ENCODE measurements around the gene MARF1.

The MARF1 gene

DNA sequence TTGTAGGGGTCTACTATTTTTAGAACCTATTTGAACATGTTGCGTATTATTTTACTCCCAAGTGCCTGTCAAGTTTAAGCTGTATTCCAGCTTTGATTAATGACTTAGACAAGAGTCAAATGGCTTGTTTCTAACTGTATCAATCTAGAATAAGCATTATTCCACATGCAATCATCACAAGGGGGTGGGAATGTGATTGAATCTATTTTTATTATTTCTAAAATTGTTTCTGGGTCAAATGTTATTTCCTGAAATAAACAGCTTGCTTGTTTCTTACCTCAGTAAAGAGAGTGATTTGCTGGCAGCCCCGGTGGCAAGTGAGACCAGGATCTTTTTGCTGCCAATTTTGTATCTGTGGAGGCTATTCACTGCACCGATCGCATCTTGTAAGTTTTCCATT is 21.5 kb downstream of the MARF1 start:
- TF ChIP-seq, protein P1, sequence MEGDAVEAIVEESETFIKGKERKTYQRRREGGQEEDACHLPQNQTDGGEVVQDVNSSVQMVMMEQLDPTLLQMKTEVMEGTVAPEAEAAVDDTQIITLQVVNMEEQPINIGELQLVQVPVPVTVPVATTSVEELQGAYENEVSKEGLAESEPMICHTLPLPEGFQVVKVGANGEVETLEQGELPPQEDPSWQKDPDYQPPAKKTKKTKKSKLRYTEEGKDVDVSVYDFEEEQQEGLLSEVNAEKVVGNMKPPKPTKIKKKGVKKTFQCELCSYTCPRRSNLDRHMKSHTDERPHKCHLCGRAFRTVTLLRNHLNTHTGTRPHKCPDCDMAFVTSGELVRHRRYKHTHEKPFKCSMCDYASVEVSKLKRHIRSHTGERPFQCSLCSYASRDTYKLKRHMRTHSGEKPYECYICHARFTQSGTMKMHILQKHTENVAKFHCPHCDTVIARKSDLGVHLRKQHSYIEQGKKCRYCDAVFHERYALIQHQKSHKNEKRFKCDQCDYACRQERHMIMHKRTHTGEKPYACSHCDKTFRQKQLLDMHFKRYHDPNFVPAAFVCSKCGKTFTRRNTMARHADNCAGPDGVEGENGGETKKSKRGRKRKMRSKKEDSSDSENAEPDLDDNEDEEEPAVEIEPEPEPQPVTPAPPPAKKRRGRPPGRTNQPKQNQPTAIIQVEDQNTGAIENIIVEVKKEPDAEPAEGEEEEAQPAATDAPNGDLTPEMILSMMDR (IDR thresholded peaks at IDR 0.05; ENCODE audit: borderline replicate concordance, control extremely low read depth, extremely low read depth, insufficient read depth, missing control alignments), result no peak
- in situ Hi-C loops (cut with MboI; ENCODE audit: low sequenced_read_pairs, unreplicated experiment), result no loop called here
- no peak for DNase-seq (ENCODE audit: low spot score)

DNA sequence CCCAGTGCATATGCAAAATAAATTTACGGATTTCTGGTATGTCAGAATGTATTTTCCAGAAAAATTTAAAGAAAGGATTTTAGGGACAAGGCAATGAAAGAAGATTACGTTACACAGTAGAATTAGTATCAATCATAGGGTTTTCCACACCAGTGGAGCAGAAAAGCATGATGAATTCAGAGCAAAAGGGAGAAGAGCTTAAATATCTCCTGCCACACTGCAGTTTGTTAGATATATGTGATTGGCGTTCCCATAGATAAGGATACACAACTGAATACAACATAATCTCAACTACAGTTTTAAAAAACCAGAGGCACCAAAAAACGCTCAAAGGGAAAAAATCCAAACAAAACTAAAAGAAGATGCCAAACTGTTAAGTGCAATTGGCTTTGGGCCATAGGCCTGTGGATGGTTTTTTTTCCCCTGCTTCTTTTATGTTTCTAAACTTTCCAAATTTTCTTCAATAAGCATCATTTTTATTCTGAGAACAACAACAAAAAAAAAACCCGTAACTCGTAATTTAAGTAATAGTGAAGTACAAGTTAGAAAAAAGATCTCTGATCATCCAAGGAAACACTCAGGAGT is 22.3 kb downstream of the MARF1 start:
- TF ChIP-seq, protein P1 (IDR thresholded peaks at IDR 0.05; ENCODE audit: borderline replicate concordance, control extremely low read depth, extremely low read depth, insufficient read depth, missing control alignments), result no peak
- in situ Hi-C loops (cut with MboI; ENCODE audit: low sequenced_read_pairs, unreplicated experiment), result no loop called here
- DNase-seq (ENCODE audit: low spot score), result no peak

GRCh38 chr16:15618392-15618791 is 24.6 kb downstream of the MARF1 start:
- TF ChIP-seq, protein P1 (IDR thresholded peaks at IDR 0.05; ENCODE audit: borderline replicate concordance, control extremely low read depth, extremely low read depth, insufficient read depth, missing control alignments), result no peak
- in situ Hi-C loops (cut with MboI; ENCODE audit: low sequenced_read_pairs, unreplicated experiment), result no loop called here

GRCh38 chr16:15617901-15618300 is 25.1 kb downstream of the MARF1 start:
- TF ChIP-seq, protein P1 (IDR thresholded peaks at IDR 0.05; ENCODE audit: borderline replicate concordance, control extremely low read depth, extremely low read depth, insufficient read depth, missing control alignments), result no peak
- in situ Hi-C loops (cut with MboI; ENCODE audit: low sequenced_read_pairs, unreplicated experiment), result no loop called here
- DNase-seq (ENCODE audit: low spot score), result no peak

More at GRCh38 chr16:15618392-15618791, 24.6 kb downstream of the MARF1 start:
- no peak for DNase-seq (ENCODE audit: low spot score)

- TF ChIP-seq, protein P1 (IDR thresholded peaks at IDR 0.05; ENCODE audit: borderline replicate concordance, control extremely low read depth, extremely low read depth, insufficient read depth, missing control alignments), result no peak
- DNase-seq (ENCODE audit: low spot score), result no peak
- in situ Hi-C loops (cut with MboI; ENCODE audit: low sequenced_read_pairs, unreplicated experiment), result no loop called here
These were observed 26.3 kb downstream of the MARF1 start for GRCh38 chr16:15616475-15617165.

DNA sequence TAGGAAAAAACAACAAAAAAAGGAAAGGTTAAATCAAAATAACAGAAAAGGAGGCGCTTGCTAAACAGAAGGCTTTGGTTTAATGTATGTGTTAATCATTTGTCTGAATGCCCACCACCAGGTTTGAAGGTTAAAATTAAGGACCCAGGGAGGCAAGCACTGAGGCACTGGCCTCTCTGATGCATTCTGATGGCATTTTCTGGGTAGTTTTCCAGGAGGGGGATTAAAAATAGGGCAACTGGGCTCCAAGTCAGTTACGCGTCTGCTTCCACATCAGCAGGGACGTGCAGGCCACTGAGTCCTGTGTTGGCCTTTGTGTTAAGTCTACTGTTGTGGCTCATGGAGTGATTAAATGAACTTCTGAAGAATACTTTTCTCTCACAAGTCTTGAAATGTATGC is 26.9 kb downstream of the MARF1 start:
- TF ChIP-seq, protein P1 (IDR thresholded peaks at IDR 0.05; ENCODE audit: borderline replicate concordance, control extremely low read depth, extremely low read depth, insufficient read depth, missing control alignments), result no peak
- in situ Hi-C loops (cut with MboI; ENCODE audit: low sequenced_read_pairs, unreplicated experiment), result no loop called here
- no peak for DNase-seq (ENCODE audit: low spot score)
